Measurements from ENCODE around the gene GCSAML. TPM values are rescaled to one million over a fixed set of nuclear protein-coding genes. Genes with fewer than 3 reads are reported as not detected.

Gene GCSAML
- total and polyA plus RNA-seq, 2 experiments from 2014 or later: not detected

DNA sequence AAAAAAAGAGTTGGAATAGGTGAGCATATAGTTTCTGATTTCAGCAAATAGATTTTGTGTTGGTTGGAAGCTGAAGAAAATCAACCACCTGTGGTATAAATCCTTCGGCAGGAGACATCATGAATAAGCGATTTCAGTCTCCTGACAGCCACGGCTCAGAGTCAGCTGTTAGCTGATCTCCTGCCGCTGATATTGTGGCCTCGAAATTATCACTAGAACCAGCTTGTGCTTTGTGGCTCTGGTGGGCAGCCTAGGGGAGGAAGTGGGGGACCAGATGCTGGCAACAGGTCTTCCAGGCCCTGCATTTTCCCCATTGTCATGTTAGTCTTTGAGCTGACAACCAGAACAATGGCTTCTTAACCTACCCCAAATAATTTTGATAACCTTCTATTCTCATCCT lies 842 bp upstream of the GCSAML start (continued):
- TF ChIP-seq, protein P1, sequence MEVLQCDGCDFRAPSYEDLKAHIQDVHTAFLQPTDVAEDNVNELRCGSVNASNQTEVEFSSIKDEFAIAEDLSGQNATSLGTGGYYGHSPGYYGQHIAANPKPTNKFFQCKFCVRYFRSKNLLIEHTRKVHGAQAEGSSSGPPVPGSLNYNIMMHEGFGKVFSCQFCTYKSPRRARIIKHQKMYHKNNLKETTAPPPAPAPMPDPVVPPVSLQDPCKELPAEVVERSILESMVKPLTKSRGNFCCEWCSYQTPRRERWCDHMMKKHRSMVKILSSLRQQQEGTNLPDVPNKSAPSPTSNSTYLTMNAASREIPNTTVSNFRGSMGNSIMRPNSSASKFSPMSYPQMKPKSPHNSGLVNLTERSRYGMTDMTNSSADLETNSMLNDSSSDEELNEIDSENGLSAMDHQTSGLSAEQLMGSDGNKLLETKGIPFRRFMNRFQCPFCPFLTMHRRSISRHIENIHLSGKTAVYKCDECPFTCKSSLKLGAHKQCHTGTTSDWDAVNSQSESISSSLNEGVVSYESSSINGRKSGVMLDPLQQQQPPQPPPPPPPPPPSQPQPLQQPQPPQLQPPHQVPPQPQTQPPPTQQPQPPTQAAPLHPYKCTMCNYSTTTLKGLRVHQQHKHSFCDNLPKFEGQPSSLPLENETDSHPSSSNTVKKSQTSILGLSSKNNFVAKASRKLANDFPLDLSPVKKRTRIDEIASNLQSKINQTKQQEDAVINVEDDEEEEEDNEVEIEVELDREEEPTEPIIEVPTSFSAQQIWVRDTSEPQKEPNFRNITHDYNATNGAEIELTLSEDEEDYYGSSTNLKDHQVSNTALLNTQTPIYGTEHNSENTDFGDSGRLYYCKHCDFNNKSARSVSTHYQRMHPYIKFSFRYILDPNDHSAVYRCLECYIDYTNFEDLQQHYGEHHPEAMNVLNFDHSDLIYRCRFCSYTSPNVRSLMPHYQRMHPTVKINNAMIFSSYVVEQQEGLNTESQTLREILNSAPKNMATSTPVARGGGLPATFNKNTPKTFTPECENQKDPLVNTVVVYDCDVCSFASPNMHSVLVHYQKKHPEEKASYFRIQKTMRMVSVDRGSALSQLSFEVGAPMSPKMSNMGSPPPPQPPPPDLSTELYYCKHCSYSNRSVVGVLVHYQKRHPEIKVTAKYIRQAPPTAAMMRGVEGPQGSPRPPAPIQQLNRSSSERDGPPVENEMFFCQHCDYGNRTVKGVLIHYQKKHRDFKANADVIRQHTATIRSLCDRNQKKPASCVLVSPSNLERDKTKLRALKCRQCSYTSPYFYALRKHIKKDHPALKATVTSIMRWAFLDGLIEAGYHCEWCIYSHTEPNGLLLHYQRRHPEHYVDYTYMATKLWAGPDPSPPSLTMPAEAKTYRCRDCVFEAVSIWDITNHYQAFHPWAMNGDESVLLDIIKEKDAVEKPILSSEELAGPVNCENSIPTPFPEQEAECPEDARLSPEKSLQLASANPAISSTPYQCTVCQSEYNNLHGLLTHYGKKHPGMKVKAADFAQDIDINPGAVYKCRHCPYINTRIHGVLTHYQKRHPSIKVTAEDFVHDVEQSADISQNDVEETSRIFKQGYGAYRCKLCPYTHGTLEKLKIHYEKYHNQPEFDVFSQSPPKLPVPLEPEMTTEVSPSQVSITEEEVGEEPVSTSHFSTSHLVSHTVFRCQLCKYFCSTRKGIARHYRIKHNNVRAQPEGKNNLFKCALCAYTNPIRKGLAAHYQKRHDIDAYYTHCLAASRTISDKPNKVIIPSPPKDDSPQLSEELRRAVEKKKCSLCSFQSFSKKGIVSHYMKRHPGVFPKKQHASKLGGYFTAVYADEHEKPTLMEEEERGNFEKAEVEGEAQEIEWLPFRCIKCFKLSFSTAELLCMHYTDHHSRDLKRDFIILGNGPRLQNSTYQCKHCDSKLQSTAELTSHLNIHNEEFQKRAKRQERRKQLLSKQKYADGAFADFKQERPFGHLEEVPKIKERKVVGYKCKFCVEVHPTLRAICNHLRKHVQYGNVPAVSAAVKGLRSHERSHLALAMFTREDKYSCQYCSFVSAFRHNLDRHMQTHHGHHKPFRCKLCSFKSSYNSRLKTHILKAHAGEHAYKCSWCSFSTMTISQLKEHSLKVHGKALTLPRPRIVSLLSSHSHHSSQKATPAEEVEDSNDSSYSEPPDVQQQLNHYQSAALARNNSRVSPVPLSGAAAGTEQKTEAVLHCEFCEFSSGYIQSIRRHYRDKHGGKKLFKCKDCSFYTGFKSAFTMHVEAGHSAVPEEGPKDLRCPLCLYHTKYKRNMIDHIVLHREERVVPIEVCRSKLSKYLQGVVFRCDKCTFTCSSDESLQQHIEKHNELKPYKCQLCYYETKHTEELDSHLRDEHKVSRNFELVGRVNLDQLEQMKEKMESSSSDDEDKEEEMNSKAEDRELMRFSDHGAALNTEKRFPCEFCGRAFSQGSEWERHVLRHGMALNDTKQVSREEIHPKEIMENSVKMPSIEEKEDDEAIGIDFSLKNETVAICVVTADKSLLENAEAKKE (CRISPR knock-in tag; IDR thresholded peaks at IDR 0.05): no peak
- TF ChIP-seq, protein P2, sequence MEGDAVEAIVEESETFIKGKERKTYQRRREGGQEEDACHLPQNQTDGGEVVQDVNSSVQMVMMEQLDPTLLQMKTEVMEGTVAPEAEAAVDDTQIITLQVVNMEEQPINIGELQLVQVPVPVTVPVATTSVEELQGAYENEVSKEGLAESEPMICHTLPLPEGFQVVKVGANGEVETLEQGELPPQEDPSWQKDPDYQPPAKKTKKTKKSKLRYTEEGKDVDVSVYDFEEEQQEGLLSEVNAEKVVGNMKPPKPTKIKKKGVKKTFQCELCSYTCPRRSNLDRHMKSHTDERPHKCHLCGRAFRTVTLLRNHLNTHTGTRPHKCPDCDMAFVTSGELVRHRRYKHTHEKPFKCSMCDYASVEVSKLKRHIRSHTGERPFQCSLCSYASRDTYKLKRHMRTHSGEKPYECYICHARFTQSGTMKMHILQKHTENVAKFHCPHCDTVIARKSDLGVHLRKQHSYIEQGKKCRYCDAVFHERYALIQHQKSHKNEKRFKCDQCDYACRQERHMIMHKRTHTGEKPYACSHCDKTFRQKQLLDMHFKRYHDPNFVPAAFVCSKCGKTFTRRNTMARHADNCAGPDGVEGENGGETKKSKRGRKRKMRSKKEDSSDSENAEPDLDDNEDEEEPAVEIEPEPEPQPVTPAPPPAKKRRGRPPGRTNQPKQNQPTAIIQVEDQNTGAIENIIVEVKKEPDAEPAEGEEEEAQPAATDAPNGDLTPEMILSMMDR (conservative IDR thresholded peaks at IDR 0.05; ENCODE audit: low read depth in 2 of 2): no peak
- TF ChIP-seq EZH2phosphoT487 (IDR thresholded peaks at IDR 0.05; ENCODE audit: unreplicated experiment): no peak
- TF ChIP-seq POLR2AphosphoS5 (IDR thresholded peaks at IDR 0.05; ENCODE audit: low read depth): no peak
- TF ChIP-seq STAT1 (IDR thresholded peaks at IDR 0.05; ENCODE audit: unreplicated experiment): no peak

DNA sequence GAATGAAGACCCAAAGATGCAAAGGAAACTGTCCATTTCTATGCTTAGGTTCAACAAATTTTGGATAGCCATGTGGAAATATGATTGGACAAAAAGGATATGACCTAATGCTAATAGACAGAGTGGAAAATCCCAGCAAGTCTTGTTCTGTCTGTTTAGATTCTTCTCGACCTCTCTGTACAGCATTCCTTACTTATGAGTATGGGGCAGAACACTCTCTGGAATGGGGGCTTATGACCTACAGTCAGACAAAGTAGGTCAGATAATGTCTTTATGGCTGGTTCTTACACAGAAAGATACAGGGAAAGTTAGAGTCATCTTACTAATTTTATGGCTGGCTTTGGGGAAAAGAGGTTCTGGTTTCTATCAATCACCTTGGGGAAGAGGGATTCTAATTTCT lies 2.8 kb downstream of the GCSAML start:
- TF ChIP-seq, protein P2 (conservative IDR thresholded peaks at IDR 0.05; ENCODE audit: low read depth in 2 of 2): no peak
- TF ChIP-seq JUNB (IDR thresholded peaks at IDR 0.05; ENCODE audit: unreplicated experiment) (no peak), EZH2phosphoT487 (IDR thresholded peaks at IDR 0.05; ENCODE audit: unreplicated experiment) (no peak), STAT1 (IDR thresholded peaks at IDR 0.05; ENCODE audit: unreplicated experiment) (no peak)
- no peak overlapping the region for H3K4me3 ChIP-seq
- Mint-ChIP-seq H3K9me3 (peaks cover 3% of the 10 kb centered on the region; the same call in 1 of the 3 replicates), H3K27ac (no peak overlapping the region), H3K36me3 (ENCODE audit: low read depth) (no peaks in the 10 kb centered on the region), H3K4me1 (peaks cover 13% of the 10 kb centered on the region), H3K4me3 (no peak overlapping the region), H3K27me3 (ENCODE audit: insufficient read depth, low read depth, poor library complexity) (no peaks in the 10 kb centered on the region)
- no peaks in the 10 kb centered on the region for H3K36me3 ChIP-seq (ENCODE audit: insufficient read depth)
- H3K79me2 ChIP-seq (replicated peaks; ENCODE audit: insufficient read depth): no peaks in the 10 kb centered on the region
- no peaks in the 10 kb centered on the region for H3F3A ChIP-seq (replicated peaks; ENCODE audit: low read depth)
- no peaks in the 10 kb centered on the region for H4K20me1 ChIP-seq (replicated peaks; ENCODE audit: insufficient read depth)
- no peak overlapping the region for H3K27ac ChIP-seq (ENCODE audit: low read depth)
- no peak overlapping the region for H3K4me2 ChIP-seq
- ATAC-seq (no peak), DNase-seq (ENCODE audit: low spot score) (no peak)
- H3K27me3 ChIP-seq (ENCODE audit: insufficient read depth): no peaks in the 10 kb centered on the region
- H3K4me1 ChIP-seq (ENCODE audit: insufficient read depth): peaks cover 12% of the 10 kb centered on the region; the same call in 1 of the 2 replicates
- H2AFZ ChIP-seq: no peak overlapping the region
- H3K9me2 ChIP-seq (ENCODE audit: insufficient read depth): no peaks in the 10 kb centered on the region
